ENCODE data around the gene SLC28A1. TPM values are rescaled to one million over a fixed set of nuclear protein-coding genes. Genes with fewer than 3 reads are reported as not detected.

Gene SLC28A1
- polyA plus RNA-seq, 1 of the 3 experiments (the other 2 are of a cell fraction) = not detected

GRCh38 chr15:84951736-84952135 is 67.3 kb downstream of the SLC28A1 start:
- no peaks in the 10 kb centered on the region for H3K9me2 ChIP-seq
- DNase-seq = no peak
- CTCF ChIA-PET = interaction anchor here (1.0 to 1.4 kb wide), 2 partner anchors 23 to 92 kb away, joined by 3 to 5 read pairs; no protein-coding TSS in a partner anchor

GRCh38 chr15:84953136-84953535 is 68.7 kb downstream of the SLC28A1 start:
- Histone ChIP-seq H3K9me3 (no peaks in the 10 kb centered on the region), H4K20me1 (ENCODE audit: insufficient read depth) (no peaks in the 10 kb centered on the region), H3K9ac (no peak overlapping the region), H3F3A (replicated peaks; ENCODE audit: insufficient read depth) (peaks cover 13% of the 10 kb centered on the region), H3K27ac (ENCODE audit: low read depth in 2 of 2, low read length in 1 of 2) (no peak overlapping the region), H3K4me1 (ENCODE audit: control insufficient read depth in 1 of 2, insufficient read depth in 2 of 2, low read depth in 1 of 2, low read length in 1 of 2) (peaks cover 4 to 13% of the 10 kb centered on the region in 2 experiments; a peak in 3 of 4 replicates), H3K79me2 (ENCODE audit: insufficient read depth) (no peaks in the 10 kb centered on the region), H2AFZ (ENCODE audit: low read depth) (no peak overlapping the region), H3K9me2 (no peaks in the 10 kb centered on the region), H3K27me3 (ENCODE audit: insufficient read depth) (no peaks in the 10 kb centered on the region), H3K36me3 (replicated peaks in 1 of 2; ENCODE audit: control insufficient read depth in 1 of 2, insufficient read depth in 2 of 2, low read length in 1 of 2) (no peaks in the 10 kb centered on the region), H3K4me3 (ENCODE audit: low read depth in 2 of 2, low read length in 1 of 2) (no peak overlapping the region), H3K4me2 (no peak overlapping the region)
- ChIA-PET CTCF (interaction anchor here (0.9 to 3.4 kb wide), 8 partner anchors 25 to 366 kb away, joined by 3 to 49 read pairs (median 4); partner anchors contain the start of gene PDE8A), POLR2A (no interaction called here)
- 92% methylated on average over 4 of the region's 4 CpGs for WGBS (ENCODE audit: low lambda C conversion rate)
- DNase-seq = no peak
- TF ChIP-seq TEAD4 (IDR thresholded peaks at IDR 0.05; ENCODE audit: borderline replicate concordance, insufficient read depth) = no peak
- TF ChIP-seq CTCF (IDR thresholded peaks at IDR 0.05) = no peak
- TF ChIP-seq TCF12 (IDR thresholded peaks at IDR 0.05) = peak; percentile 29

More at GRCh38 chr15:84951736-84952135, 67.3 kb downstream of the SLC28A1 start:
- Histone ChIP-seq H3K4me1 (ENCODE audit: control insufficient read depth in 1 of 2, insufficient read depth in 2 of 2, low read depth in 1 of 2, low read length in 1 of 2) (peaks cover 4 to 13% of the 10 kb centered on the region in 2 experiments; a peak in 3 of 4 replicates), H3K36me3 (replicated peaks in 1 of 2; ENCODE audit: control insufficient read depth in 1 of 2, insufficient read depth in 2 of 2, low read length in 1 of 2) (no peaks in the 10 kb centered on the region), H3F3A (replicated peaks; ENCODE audit: insufficient read depth) (peaks cover 23% of the 10 kb centered on the region), H2AFZ (ENCODE audit: low read depth) (no peak overlapping the region), H3K4me2 (no peak overlapping the region), H3K27me3 (ENCODE audit: insufficient read depth) (no peaks in the 10 kb centered on the region), H4K20me1 (ENCODE audit: insufficient read depth) (no peaks in the 10 kb centered on the region), H3K27ac (ENCODE audit: low read depth in 2 of 2, low read length in 1 of 2) (no peak overlapping the region), H3K9ac (no peak overlapping the region), H3K9me3 (no peaks in the 10 kb centered on the region), H3K79me2 (ENCODE audit: insufficient read depth) (no peaks in the 10 kb centered on the region), H3K4me3 (ENCODE audit: low read depth in 2 of 2, low read length in 1 of 2) (no peak overlapping the region)
- POLR2A ChIA-PET = no interaction called here
- 89% methylated on average over 5 of the region's 5 CpGs for WGBS (ENCODE audit: low lambda C conversion rate)
- no peak for TF ChIP-seq IRF3 (IDR thresholded peaks at IDR 0.05; ENCODE audit: low read depth, low read length)
- no peak for TF ChIP-seq REST (IDR thresholded peaks at IDR 0.05; ENCODE audit: low read depth, low read length)

Measured in SK-N-SH (cell line).